Measurements from ENCODE around the gene PAPPA2.

The PAPPA2 gene

GRCh38 chr1:176799327-176799726 lies 336.4 kb downstream of the PAPPA2 start:
- FAIRE-seq = no peak
- no peak for DNase-seq (ENCODE audit: low spot score)

GRCh38 chr1:176800978-176801513 lies 338.1 kb downstream of the PAPPA2 start:
- no peak for DNase-seq (ENCODE audit: low spot score)
- no peak for FAIRE-seq

- no peak for DNase-seq (ENCODE audit: low spot score)
- no peak for FAIRE-seq
These were observed 338.6 kb downstream of the PAPPA2 start for GRCh38 chr1:176801514-176802020.

- DNase-seq (ENCODE audit: low spot score) (no peak), FAIRE-seq (no peak)
These were observed 339.3 kb downstream of the PAPPA2 start for GRCh38 chr1:176802316-176802715.

- FAIRE-seq = no peak
- no peak for DNase-seq (ENCODE audit: low spot score)
These were observed 340.1 kb downstream of the PAPPA2 start for GRCh38 chr1:176803042-176803441.

- DNase-seq (ENCODE audit: low spot score) = no peak
- FAIRE-seq = no peak
These were observed 340.6 kb downstream of the PAPPA2 start for GRCh38 chr1:176803596-176803995.

- FAIRE-seq (no peak), DNase-seq (ENCODE audit: low spot score) (no peak)
These were observed 346.3 kb downstream of the PAPPA2 start for GRCh38 chr1:176809292-176809691.

- no peak for FAIRE-seq
- DNase-seq (ENCODE audit: low spot score) = no peak
These were observed 348.7 kb downstream of the PAPPA2 start for GRCh38 chr1:176811511-176812288.

- FAIRE-seq (no peak), DNase-seq (ENCODE audit: low spot score) (no peak)
These were observed 352.6 kb downstream of the PAPPA2 start for GRCh38 chr1:176815621-176816020.

GRCh38 chr1:176816232-176816631 lies 353.3 kb downstream of the PAPPA2 start:
- no peak for FAIRE-seq
- DNase-seq (ENCODE audit: low spot score) = no peak

- FAIRE-seq = no peak
- DNase-seq (ENCODE audit: low spot score) = no peak
These were observed 357.5 kb downstream of the PAPPA2 start for GRCh38 chr1:176820391-176821031.

GRCh38 chr1:176826265-176826664 lies 363.3 kb downstream of the PAPPA2 start:
- no peak for FAIRE-seq
- no peak for DNase-seq (ENCODE audit: low spot score)

- no peak for DNase-seq (ENCODE audit: low spot score)
- FAIRE-seq = no peak
These were observed 366.3 kb downstream of the PAPPA2 start for GRCh38 chr1:176829261-176829660.

- no peak for FAIRE-seq
These were observed 368.2 kb downstream of the PAPPA2 start for GRCh38 chr1:176831150-176831549.

GRCh38 chr1:176837708-176838107 lies 374.7 kb downstream of the PAPPA2 start:
- no peak for DNase-seq (ENCODE audit: low spot score)
- no peak for FAIRE-seq

More at GRCh38 chr1:176831150-176831549, 368.2 kb downstream of the PAPPA2 start:
- DNase-seq (ENCODE audit: low spot score) = no peak

- FAIRE-seq = no peak
- no peak for DNase-seq (ENCODE audit: low spot score)
These were observed 375.5 kb downstream of the PAPPA2 start for GRCh38 chr1:176838276-176838995.

- FAIRE-seq = no peak
- no peak for DNase-seq (ENCODE audit: low spot score)
These were observed 376.2 kb downstream of the PAPPA2 start for GRCh38 chr1:176839216-176839615.

GRCh38 chr1:176841238-176841637 lies 378.3 kb downstream of the PAPPA2 start:
- FAIRE-seq = no peak
- DNase-seq (ENCODE audit: low spot score) = no peak

GRCh38 chr1:176843352-176844297 lies 380.6 kb downstream of the PAPPA2 start:
- DNase-seq (ENCODE audit: low spot score) (peak; percentile 46), FAIRE-seq (no peak)

- DNase-seq (ENCODE audit: low spot score) (no peak), FAIRE-seq (no peak)
These were observed 384.1 kb downstream of the PAPPA2 start for GRCh38 chr1:176847052-176847451.

GRCh38 chr1:176849281-176849680 lies 386.3 kb downstream of the PAPPA2 start:
- no peak for FAIRE-seq
- DNase-seq (ENCODE audit: low spot score) = no peak
